ENCODE data around the gene MAD1L1.

MAD1L1 gene

DNA sequence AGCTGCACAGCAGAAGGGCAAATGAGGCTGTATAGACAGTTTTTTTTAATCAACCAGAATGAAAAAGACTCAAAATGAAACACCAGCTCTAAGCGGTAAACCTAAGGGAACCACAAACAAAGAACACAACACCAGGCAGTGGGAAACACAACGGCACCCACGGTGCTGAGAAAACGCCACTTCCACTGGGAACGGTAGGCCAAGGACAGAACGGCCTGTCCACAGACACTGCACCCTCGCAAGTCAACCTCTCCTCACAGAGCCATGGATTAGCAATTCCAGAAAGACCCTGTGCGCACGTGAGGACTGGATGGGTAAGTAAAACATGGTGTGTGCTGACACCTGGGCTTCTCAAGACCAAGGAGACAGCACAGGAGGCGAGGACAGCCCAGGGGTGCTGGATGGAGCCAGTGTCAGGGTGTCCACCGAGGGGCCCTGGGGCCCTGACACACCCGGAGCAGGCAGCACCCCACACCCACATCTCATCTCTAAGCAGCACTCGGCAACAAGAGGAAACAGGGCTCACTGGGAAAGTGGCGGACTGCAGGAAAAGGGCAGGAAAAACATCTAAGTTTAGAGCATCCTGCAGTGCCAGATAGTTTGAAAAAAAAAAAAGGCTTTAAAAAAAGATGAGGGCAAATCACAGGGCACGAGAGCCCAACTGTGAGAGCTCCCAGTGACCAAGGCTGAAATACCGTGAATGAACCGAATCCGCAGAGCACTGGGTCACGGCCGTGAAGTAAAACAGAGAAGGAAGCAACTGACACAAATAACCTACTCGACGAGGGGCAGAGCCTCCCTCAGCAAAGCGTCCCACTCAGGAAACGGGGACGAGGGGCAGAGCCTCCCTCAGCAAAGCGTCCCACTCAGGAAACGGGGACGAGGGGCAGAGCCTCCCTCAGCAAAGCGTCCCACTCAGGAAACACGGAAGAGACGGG lies 120.2 kb downstream of the MAD1L1 start:
- DNase-seq = no peak

DNA sequence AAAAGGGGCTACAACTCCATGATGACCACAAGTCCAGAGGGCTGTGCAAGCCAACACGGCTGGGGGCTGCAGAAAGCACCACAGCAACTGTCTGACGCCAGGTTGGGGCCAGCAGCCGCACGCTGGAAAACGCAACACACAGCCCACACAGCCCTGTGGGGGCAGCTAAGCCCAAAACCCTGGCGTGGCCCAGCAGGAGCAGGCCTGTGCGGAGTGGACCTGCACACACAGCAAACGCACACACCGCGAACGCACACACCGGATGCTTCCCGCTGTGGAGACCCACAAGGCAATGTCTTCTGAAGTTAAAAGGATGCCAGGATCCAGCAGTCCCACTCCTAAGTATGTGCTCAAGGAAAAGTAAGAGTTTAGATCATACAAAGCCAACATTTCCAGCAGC lies 121.2 kb downstream of the MAD1L1 start:
- DNase-seq = no peak

DNA sequence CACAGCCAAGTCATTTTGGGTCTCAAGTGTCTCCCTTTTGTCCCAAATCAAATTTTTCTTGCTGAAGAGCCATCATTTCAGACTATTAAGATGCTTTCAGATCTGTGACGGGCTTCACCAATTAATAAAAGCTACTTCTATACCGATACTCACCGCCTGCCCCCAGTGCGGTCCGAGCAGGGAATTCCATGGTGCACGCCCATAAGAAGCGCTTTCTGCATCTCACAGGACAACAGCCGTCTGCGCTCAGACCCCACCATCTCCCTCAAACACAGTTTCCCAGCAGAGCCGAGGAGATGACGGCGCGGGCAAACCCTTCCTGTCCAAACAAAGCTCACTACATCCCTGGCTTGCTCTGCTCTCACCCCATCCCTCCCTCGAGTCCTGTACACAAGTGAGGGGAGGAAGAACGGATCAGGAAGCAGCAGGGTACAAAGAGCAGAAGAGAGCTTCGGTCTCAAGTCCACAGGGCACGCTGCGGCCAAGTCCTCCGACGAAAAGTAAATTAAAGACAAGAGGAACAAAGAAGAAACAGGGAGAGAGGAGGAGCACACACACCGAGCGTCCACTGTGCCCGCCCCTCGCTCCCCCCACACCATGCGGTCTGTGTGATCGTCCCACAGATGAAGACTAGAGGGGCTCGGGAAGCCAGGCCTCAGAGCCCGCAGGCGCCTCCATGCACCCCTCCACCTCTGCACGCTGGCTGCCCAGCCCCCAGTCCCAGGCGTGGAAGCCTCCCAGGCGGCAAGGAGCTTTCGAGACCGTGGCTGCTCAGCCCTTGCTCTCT lies 121.9 kb downstream of the MAD1L1 start:
- DNase-seq = no peak

DNA sequence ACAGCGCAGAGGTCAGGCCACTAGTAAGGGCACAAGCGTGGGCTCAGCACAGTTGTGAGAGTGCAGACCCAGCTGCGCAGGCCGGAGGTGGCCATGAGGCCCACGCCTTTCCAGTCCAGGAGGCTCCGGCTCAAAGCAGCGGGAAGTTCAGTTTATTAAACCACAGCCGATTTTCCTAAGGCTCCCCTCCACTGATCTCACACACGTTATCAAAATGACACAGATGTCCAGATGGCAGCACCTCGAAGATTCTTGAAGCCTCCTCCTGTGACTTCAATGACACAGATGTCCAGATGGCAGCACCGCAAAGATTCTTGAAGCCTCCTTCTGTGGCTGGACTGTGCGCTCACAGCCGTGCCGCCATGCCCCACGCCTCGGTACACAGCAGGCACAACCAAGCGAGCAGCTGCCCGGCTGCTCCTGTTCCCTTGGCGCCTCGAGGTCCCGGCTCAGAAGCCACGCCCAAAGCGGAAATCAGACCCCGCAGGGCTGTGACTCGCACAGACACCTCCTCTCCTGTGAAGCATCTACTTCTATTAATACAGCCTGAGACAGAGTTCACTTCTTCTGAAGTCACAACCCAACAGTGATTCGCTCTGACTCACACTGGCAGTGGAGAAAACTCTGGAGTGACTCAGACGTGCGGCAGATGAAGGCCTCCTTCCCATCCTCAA lies 122.7 kb downstream of the MAD1L1 start:
- DNase-seq = no peak

DNA sequence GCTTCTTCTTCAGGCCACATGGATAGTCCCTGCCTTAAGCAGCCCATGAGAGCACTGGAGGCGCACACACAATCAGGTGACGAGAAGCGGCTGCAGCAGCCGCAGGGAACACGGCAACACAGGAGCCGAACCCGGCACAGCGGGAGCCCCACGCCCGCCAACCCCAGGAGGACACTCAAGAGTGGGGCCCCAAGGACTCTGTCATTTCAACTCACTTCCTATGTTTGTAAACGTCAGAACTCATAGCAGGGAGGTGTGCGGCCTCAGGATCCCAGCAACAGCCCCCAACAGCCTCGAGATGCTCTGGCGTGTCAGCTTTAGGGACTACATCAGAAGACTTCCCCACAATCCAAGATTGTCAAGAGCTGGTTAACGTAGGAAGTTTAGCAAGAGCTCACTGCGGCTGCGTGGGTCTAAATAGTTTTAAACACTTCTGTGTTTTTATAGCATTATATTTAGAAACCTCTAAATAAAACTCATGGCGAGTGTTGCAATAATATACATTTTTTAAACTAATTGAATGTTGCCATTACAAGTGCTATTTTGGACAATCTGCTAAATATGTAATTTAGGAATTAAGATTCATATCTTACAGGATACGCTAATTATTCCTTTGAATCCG lies 123.4 kb downstream of the MAD1L1 start:
- DNase-seq = no peak

DNA sequence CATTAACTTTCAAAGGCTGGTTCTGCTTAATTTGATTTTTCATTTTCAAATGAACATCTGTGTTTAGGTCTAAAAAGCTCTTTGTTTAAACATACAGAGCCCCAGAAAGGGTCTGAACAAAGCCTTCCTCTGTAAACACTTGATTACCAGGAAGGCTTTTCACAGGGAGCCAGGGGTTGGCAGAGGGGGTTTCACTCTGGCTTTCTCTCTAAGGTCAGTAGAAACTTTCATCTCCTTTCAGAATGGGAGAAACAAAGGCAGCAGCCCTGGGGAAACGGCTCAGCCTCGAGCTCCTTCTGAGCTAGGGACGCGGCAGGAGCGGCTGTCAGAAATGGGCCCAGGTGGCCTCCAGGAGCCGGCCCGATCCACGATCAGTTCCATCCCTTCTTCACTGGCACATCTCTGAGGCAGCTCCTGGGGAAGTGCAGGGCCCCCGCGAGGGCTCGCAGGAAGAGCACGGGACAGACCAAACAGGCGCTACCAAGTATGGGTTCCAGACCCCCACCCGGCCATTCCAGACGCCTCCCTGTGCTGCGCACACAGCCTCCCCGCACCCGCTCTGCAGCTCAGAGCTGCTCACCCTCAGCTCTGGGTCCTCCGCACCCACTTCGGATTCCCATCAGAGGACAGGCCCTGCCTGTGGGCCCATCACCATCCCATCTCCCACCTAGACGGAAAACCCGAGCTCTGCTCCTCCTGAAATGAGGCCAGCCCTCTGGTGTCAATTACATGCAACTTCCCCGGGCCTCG lies 124.1 kb downstream of the MAD1L1 start:
- DNase-seq = peak; percentile 36

DNA sequence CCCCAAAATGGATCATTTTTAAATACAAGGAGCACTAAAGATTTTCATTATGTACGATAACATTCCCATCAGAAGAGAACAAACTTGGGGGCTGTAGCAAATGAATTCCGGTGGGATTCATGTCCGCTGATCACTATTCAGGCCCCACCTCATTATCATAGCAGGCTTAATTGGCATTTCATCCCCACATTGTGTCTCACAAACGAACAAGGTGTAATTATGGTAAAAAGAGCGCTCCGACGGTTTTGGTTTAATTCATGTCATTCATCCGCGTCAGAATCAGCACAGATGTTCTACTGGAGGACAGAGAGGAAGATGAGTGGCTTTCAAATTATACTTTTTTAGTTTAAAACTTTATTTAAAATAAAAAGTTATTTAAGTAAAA lies 124.7 kb downstream of the MAD1L1 start:
- peak; percentile 19 for DNase-seq

DNA sequence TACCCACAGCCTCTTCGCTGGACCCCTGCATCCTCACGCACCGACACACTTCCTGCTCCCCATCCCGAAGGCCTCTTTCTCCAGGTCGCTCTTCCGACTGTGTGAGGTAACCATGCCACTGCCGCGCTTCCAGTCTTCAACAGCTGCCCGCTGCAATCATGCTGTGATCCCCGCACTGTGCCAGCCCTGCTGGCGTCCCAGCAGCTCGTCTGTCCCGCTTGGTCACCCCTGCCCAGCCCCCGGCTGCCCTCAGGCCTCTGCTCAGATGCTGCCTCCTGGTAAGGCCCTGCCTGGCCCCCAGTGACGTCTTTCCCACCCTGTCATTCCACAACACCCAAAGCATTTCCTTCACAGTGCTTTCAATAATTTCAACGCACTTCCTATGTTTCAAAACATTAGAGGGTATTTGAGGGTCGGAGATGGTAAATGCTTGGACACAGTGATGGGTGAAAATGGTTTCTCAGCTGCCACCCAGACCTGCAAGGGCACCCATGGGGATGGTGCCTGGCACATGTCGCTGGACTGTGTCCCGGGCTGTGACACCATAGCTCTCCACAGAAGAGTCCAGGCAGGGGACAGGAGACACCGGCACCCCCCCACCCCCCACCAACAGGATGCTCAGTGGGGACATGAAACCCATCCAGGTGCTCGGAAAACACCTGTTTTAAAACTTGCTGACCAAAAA lies 125.2 kb downstream of the MAD1L1 start:
- DNase-seq = peak; percentile 30

DNA sequence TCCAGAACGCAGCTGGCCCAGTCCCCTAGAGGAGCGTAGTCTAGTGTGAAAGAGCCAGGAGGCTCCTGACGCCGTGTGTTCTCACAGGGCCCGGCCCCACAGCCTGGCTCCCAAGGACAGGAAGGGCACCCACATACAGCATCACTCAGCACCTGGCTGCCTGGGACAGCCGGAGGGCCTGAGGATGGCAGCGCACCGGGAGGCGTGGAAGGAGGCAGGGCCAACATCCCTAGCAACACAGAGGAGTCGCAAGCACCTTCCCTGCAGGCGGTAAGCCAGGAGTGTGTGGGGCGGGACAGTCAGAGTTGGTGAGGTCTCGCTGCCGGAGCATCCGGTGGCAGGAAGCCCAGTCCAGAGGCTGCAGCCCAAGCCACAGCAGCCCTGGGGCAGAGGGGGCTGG lies 125.8 kb downstream of the MAD1L1 start:
- DNase-seq = peak; percentile 89

DNA sequence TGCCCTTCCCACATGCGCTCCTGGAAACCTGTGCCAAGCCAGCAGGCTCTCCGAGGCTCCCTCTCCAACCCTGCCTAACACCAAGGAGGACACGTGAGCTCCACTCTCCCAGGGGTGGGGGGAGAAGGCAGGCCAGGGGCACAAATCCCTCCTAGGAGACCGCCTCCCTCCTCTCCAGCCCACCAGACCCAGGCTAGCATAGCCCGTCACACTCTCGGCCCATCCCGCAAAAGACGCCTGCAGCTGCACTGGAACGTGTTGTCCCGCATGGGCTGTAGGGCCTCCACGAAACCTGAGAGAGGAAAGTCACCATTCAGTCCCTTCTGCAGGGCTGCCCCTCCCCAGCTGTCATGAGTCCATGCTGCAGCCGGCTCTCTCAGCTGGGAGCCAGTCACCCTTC lies 126.3 kb downstream of the MAD1L1 start:
- no peak for DNase-seq

DNA sequence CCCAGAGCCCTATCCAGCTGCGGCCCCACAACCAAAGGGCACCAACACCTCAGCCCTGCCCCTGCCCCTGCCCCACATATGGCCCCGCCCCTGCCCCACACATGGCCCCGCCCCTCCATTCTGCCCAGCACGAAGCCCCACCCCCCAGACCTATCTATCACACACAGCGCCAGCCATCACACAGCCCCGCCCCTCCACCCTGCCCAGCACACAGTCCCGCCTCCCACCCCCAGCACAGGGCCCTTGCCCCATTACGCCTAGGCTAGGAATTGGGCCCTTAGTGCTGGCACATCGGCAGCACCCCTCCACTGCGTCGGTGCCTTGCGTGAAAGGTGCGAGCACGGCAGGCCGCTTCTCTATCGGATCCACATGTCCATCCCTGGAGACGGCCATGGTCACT lies 126.8 kb downstream of the MAD1L1 start:
- no peak for DNase-seq

DNA sequence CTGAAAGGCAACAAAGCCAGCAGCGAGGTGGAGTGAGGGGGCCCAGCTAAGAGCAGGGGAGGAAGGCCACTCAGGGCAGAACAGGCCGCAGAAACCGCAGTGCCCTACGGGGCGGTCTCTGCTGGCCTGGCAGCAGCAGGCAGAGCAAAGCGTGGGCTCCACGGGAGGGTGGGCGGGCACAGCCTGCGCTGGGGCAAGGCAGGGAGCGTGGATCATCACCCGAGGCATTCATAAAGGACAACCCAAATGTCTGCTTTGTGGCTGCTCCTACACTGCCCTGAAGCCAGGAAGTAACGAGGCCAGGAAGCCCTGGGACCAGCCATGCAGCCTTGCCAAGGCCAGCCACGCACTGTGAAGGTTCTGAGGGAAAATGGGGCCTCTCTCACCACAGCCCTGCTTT lies 127.5 kb downstream of the MAD1L1 start:
- no peak for DNase-seq

DNA sequence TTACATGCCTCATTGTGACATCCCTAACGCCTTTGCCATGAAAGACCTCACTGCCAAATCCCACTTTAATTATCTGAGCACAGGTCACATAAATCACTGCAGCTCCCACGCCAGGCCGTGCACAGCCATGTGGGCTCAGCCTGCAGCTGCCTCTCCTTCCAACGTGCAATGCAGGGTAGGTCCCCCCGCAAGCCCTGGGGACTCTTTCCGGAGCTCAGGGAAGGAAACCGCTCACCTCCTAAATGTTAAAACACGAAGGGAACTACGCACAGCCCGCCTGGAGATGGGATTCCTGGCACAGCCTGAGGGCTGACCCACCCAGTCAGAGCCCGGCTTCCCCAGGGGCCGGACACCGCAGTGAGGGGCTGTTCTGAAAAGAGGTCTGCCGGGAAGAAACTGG lies 128.0 kb downstream of the MAD1L1 start:
- DNase-seq = no peak

DNA sequence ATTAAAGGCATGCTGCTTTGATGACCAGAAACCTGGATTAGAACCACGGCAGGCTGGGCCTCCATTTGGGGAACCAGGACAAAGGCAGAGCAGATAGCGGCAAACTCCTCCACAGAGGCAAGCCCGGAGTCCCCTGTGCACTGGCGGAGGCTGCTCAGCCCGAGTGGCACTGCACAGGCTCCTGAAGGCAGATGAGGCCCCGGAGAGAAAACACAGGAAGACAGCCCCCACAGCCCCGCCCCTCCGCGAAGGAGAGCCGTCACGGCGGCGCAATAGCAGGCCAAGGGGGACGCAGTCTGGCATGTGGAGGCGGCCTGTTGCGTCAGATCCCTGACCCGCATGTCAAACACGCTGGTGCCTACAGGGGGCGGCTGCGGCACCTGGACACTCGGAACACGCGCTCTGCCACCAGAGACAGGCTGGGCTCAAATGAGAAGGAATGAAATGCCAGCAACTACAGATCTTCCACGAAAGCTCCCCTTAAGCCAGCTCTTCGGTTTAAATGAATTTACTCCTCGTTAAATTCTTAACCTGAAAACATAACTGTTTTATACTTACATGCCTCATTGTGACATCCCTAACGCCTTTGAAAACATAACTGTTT lies 128.5 kb downstream of the MAD1L1 start:
- no peak for DNase-seq

DNA sequence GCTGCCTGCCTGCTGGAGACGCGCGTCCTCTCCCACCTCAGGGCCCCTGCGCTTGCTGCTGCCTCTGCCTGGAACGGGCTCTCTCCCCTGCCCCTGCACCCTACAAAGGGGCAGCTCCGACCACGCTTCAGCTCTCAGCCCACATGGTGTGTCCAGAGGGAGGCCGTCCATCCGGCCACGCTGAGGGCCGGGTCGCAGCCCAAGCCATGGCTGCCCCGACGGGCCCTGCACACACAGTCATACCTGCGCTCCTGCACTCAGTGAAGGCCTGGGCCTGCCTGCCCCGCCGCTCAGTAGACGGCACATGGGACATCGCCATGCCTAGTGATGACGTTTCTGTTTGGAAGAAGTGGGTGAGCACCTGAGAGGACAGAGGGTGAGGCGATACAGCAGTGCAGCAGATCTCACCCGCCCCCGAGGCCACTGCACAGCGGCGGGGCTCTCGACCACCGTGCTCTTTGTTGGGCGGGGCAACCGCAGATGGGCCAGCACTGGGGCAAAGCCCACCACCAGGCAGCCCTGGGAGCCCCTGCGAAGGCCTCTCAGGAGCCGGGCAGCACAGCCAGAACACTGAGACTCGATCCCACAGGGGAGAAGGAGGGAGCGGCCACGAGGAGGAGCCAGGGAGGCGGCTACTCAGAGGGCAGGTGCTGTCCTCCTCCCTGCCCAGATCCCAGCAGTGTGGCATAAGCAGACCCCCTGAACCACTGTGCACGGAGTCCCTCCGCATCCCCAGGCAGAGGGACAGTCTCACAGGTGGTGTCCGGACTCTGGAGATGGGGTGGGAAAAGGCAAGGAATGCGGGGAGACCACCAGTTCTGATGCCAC lies 129.5 kb downstream of the MAD1L1 start:
- no peak for DNase-seq

DNA sequence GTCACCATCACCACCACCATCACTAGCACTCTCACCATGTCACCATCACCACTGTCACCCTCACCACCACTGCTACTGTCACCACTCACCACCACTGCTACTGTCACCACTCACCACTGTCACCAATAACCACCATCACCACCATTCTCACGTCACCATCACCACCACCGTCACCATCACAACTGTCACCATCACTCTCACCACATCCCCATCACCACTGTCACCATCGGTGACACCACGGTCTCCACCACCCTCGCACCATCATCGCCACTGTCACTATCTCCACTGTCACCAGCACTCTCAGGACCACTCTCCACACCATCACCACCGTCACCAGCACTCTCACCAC lies 130.4 kb downstream of the MAD1L1 start:
- DNase-seq = no peak

DNA sequence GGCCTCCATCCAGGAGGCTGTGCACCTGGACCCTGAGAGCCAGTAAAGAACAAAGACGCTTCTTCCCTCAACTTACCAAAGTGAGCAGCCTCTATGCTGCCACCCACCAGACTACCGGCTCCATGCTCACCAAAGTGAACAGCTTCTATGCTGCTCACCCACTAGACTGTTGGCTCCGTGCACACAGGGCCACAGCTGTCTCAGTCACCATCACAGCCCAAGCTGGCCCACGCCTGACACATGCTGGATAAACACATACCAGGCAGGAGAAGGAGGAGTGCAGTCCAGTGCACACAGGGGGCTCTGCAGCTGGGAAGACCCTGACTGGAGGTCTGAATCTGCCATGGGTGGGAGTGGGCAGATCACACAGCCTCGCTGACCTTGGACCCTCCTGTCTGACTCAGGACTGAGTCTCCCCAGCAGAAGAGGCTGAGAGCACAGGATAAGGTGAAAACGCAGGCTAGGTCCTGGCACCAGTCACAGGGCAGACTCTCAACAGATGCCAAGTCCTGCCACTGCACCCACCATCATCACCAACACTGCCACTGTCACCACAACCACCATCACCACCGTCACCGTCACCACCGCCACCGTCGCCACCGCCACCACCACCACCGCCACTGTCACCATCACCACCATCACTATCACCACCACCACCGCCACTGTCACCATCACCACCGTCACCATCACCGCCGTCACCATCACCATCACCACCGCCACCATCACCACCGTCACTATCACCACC lies 130.9 kb downstream of the MAD1L1 start:
- DNase-seq = no peak

DNA sequence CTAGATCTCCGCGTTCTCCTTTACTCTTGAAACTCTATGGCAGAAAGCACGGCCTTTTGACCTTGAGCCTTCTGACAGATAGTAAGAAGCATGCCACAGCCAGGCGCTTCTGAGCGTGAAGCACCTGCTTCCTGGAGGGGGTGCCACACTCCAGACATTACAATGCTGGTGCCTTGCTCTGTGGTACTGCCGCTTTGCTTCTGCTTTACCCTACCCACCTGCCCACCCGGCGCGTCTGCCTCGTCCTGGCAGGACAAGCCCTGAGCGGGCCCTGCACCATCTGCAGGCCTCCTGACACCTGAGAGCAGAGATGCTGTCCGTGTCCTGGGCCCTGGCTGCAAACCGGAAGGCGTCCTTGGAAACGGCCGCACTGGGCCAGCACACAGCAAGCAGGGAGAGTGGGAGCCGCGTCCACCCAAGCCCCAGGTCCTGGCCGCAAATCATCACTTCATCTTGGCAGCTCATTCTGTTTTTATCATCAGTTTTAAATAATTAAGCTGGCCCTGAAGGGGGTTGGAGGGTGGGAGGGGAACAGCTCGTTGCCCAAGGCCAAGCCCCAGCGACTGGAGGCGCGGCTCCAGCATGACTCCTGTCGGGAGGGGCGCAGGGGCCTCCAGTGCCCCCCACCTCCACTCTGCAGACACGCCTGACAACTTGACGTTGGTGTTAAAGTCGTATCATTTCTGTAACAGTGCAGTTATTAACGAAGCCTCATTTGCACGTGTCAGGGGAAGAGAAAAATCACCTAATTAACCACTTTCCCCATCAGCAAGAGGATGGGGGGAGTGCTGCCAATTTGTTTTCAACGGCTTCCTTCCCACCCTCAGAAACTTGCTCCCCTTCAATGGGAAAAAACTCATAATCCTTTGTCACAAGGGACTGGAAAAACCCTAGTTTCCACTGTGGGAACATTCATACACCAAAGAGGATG lies 132.2 kb downstream of the MAD1L1 start:
- peak; percentile 17 for DNase-seq
